WTC11 (cell line): Measurements from ENCODE around the gene ECM1. TPM values are rescaled to one million over a fixed set of nuclear protein-coding genes. Genes with fewer than 3 reads are reported as not detected.

ENCODE experiments used
- ATAC-seq: fragments of 200-7000 bp; cut with Tn5 transposase; 2 replicates; pipeline ENCODE4 v1.10.0; 2021; ENCODE audit warnings: mild to moderate bottlenecking, moderate library complexity
- CTCF ChIA-PET: fragments of 300-600 bp; sonication (Branson Sonifier 250); formaldehyde crosslinking; loops from one replicate; lab custom pipeline; 2021; ENCODE audit warnings: antibody characterized with exemption; lab: Charles Lee
- POLR2A ChIA-PET: fragments of 350-600 bp; sonication (Branson Sonifier 250); formaldehyde crosslinking; loops from one replicate; lab custom pipeline; 2021; ENCODE audit warnings: antibody characterized with exemption; lab: Charles Lee
- DNase-seq: peaks from one replicate; pipeline ENCODE4 v3.0.0; 2021; ENCODE audit warnings: low spot score
- H3K27ac Mint-ChIP-seq: 2 replicates; pipeline ENCODE4 v1.8.0; 2021; ENCODE audit warnings: mixed read lengths
- H3K27me3 Mint-ChIP-seq: 2 replicates; pipeline ENCODE4 v1.8.0; 2021; ENCODE audit warnings: low read depth, mild to moderate bottlenecking, moderate library complexity, mixed read lengths
- H3K36me3 Mint-ChIP-seq: 2 replicates; pipeline ENCODE4 v1.8.0; 2021; ENCODE audit warnings: mixed read lengths
- H3K4me1 Mint-ChIP-seq: 2 replicates; pipeline ENCODE4 v1.8.0; 2022; ENCODE audit warnings: mixed read lengths
- H3K4me3 Mint-ChIP-seq: 2 replicates; pipeline ENCODE4 v1.8.0; 2021; ENCODE audit warnings: mild to moderate bottlenecking, moderate library complexity, mixed read lengths
- H3K9me3 Mint-ChIP-seq: 2 replicates; pipeline ENCODE4 v1.8.0; 2021; ENCODE audit warnings: mixed read lengths
- CBFB ChIP-seq: sonication (generic); formaldehyde crosslinking; IDR thresholded peaks from 2 replicates; pipeline ENCODE4 v1.8.1; 2022; ENCODE audit warnings: mild to moderate bottlenecking, low read depth, missing genetic modification reagents
- CREB1 ChIP-seq: sonication (generic); formaldehyde crosslinking; IDR thresholded peaks from 2 replicates; pipeline ENCODE4 v1.8.0; 2023; ENCODE audit warnings: mild to moderate bottlenecking, missing genetic modification reagents
- CREM ChIP-seq: sonication (generic); formaldehyde crosslinking; IDR thresholded peaks from 2 replicates; pipeline ENCODE4 v1.8.1; 2022; ENCODE audit warnings: mild to moderate bottlenecking, missing genetic modification reagents, moderate library complexity
- E2F1 ChIP-seq: sonication (generic); formaldehyde crosslinking; IDR thresholded peaks from 2 replicates; pipeline ENCODE4 v1.8.0; 2022; ENCODE audit warnings: mild to moderate bottlenecking, missing genetic modification reagents
- ETV6 ChIP-seq: sonication (generic); formaldehyde crosslinking; IDR thresholded peaks from 2 replicates; pipeline ENCODE4 v1.8.1; 2022; ENCODE audit warnings: mild to moderate bottlenecking, missing genetic modification reagents
- FOXP1 ChIP-seq: sonication (generic); formaldehyde crosslinking; IDR thresholded peaks from 2 replicates; pipeline ENCODE4 v1.8.0; 2022; ENCODE audit warnings: missing genetic modification reagents, mild to moderate bottlenecking, moderate library complexity, borderline replicate concordance
- GABPB1 ChIP-seq: sonication (generic); formaldehyde crosslinking; IDR thresholded peaks from 2 replicates; pipeline ENCODE4 v1.8.1; 2023; ENCODE audit warnings: mild to moderate bottlenecking, missing genetic modification reagents
- HMGA2 ChIP-seq: fragments of 250-450 bp; sonication (Bioruptor Pico); IDR thresholded peaks from 2 replicates; pipeline ENCODE4 v1.4.0; 2021; ENCODE audit warnings: mild to moderate bottlenecking, moderate library complexity
- KAT7 ChIP-seq: sonication (generic); formaldehyde crosslinking; IDR thresholded peaks from 2 replicates; pipeline ENCODE4 v1.8.1; 2023; ENCODE audit warnings: missing genetic modification reagents, mild to moderate bottlenecking, borderline replicate concordance
- NFATC4 ChIP-seq: fragments of 250-450 bp; sonication (Bioruptor Pico); IDR thresholded peaks from 2 replicates; pipeline ENCODE4 v1.9.0; 2021; ENCODE audit warnings: mild to moderate bottlenecking
- PRDM15 ChIP-seq: sonication (generic); formaldehyde crosslinking; IDR thresholded peaks from 2 replicates; pipeline ENCODE4 v1.8.0; 2022; ENCODE audit warnings: missing genetic modification reagents
- PRRX2 ChIP-seq: fragments of 250-450 bp; sonication (Bioruptor Pico); IDR thresholded peaks from 2 replicates; pipeline ENCODE4 v1.8.0; 2021; ENCODE audit warnings: mild to moderate bottlenecking
- RORB ChIP-seq: fragments of 250-450 bp; sonication (Bioruptor Pico); IDR thresholded peaks from 2 replicates; pipeline ENCODE4 v1.9.0; 2021; ENCODE audit warnings: mild to moderate bottlenecking
- SMAD4 ChIP-seq: sonication (generic); formaldehyde crosslinking; IDR thresholded peaks from 2 replicates; pipeline ENCODE4 v1.8.0; 2022; ENCODE audit warnings: mild to moderate bottlenecking, missing genetic modification reagents
- SOX15 ChIP-seq: fragments of 250-450 bp; sonication (Bioruptor Pico); IDR thresholded peaks from 2 replicates; pipeline ENCODE4 v1.9.0; 2021; ENCODE audit warnings: mild to moderate bottlenecking
- TP53 ChIP-seq: sonication (generic); formaldehyde crosslinking; IDR thresholded peaks from 2 replicates; pipeline ENCODE4 v1.8.1; 2023; ENCODE audit warnings: mild to moderate bottlenecking, missing genetic modification reagents
- USF2 ChIP-seq: sonication (generic); formaldehyde crosslinking; IDR thresholded peaks from 2 replicates; pipeline ENCODE4 v1.8.1; 2023; ENCODE audit warnings: mild to moderate bottlenecking, missing genetic modification reagents, moderate library complexity
- ZBTB43 ChIP-seq: sonication (generic); formaldehyde crosslinking; IDR thresholded peaks from 2 replicates; pipeline ENCODE4 v1.8.1; 2023; ENCODE audit warnings: mild to moderate bottlenecking, missing genetic modification reagents
- ZNF317 ChIP-seq: sonication (generic); formaldehyde crosslinking; IDR thresholded peaks from 2 replicates; pipeline ENCODE4 v1.8.1; 2023; ENCODE audit warnings: low read depth, mild to moderate bottlenecking, moderate library complexity, missing genetic modification reagents, borderline replicate concordance
- ZNF416 ChIP-seq: fragments of 250-450 bp; sonication (Bioruptor Pico); IDR thresholded peaks from 2 replicates; pipeline ENCODE4 v1.9.0; 2021; ENCODE audit warnings: mild to moderate bottlenecking, inconsistent platforms
- total RNA-seq: library from RNA; stranded (reverse); gene quantifications from 3 replicates; pipeline ENCODE4 v1.2.3, GENCODE V29; 2021
- TF ChIP-seq, protein P1 (sequence below): sonication (generic); formaldehyde crosslinking; IDR thresholded peaks from 2 replicates; pipeline ENCODE4 v1.8.1; 2023; ENCODE audit warnings: mild to moderate bottlenecking, missing genetic modification reagents, moderate library complexity

ECM1 gene
- total RNA-seq, 1 experiment from 2014 or later, result 1.6 TPM

GRCh38 chr1:150532860-150533259 is 25.0 kb downstream of the ECM1 start:
- POLR2A ChIA-PET, result interaction anchor here (0.9 kb wide), 1 partner anchor 45 kb away, joined by 3 read pairs; the partner anchor contains the start of gene TARS2
- Mint-ChIP-seq H3K9me3 (no peaks in the 10 kb centered on the region), H3K36me3 (no peaks in the 10 kb centered on the region), H3K27me3 (no peaks in the 10 kb centered on the region), H3K27ac (no peak overlapping the region), H3K4me3 (no peak overlapping the region), H3K4me1 (peaks cover 8% of the 10 kb centered on the region)
- DNase-seq (no peak), ATAC-seq (no peak)
- CTCF ChIA-PET, result interaction anchor here (0.6 to 8.6 kb wide), 32 partner anchors 9 to 473 kb away, joined by 3 to 144 read pairs (median 4); partner anchors contain the start of genes ADAMTSL4, CA14, ENSA and FALEC
- no peak for TF ChIP-seq CREM (CRISPR knock-in tag)
- no peak for TF ChIP-seq ZNF416 (CRISPR knock-in tag)
- TF ChIP-seq TP53 (CRISPR knock-in tag), result no peak
- no peak for TF ChIP-seq ETV6
- TF ChIP-seq SMAD4, result no peak
- no peak for TF ChIP-seq FOXP1 (CRISPR knock-in tag)
- TF ChIP-seq CREB1, result no peak
- no peak for TF ChIP-seq PRRX2 (CRISPR knock-in tag)
- no peak for TF ChIP-seq SOX15 (CRISPR knock-in tag)
- TF ChIP-seq, protein P1, sequence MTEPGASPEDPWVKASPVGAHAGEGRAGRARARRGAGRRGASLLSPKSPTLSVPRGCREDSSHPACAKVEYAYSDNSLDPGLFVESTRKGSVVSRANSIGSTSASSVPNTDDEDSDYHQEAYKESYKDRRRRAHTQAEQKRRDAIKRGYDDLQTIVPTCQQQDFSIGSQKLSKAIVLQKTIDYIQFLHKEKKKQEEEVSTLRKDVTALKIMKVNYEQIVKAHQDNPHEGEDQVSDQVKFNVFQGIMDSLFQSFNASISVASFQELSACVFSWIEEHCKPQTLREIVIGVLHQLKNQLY (CRISPR knock-in tag), result no peak
- TF ChIP-seq CBFB (CRISPR knock-in tag), result no peak
- TF ChIP-seq HMGA2 (CRISPR knock-in tag), result no peak
- no peak for TF ChIP-seq ZNF317 (CRISPR knock-in tag)
- no peak for TF ChIP-seq NFATC4 (CRISPR knock-in tag)
- no peak for TF ChIP-seq RORB (CRISPR knock-in tag)
- no peak for TF ChIP-seq PRDM15 (CRISPR knock-in tag)

- ATAC-seq (no peak), DNase-seq (no peak)
- ChIA-PET POLR2A (no interaction called here), CTCF (interaction anchor here (1.5 to 8.6 kb wide), 5 partner anchors 10 to 48 kb away, joined by 3 to 144 read pairs (median 124); partner anchors contain the start of genes ADAMTSL4 and FALEC)
- peaks cover 19% of the 10 kb centered on the region for H3K4me1 Mint-ChIP-seq
- no peaks in the 10 kb centered on the region for H3K36me3 Mint-ChIP-seq
- H3K27ac Mint-ChIP-seq, result no peak overlapping the region
- H3K4me3 Mint-ChIP-seq, result no peak overlapping the region
- H3K27me3 Mint-ChIP-seq, result no peaks in the 10 kb centered on the region
- no peaks in the 10 kb centered on the region for H3K9me3 Mint-ChIP-seq
- no peak for TF ChIP-seq E2F1 (CRISPR knock-in tag)
- TF ChIP-seq KAT7 (CRISPR knock-in tag), result no peak
- no peak for TF ChIP-seq ETV6
- TF ChIP-seq CREM (CRISPR knock-in tag), result no peak
- no peak for TF ChIP-seq ZBTB43 (CRISPR knock-in tag)
- TF ChIP-seq USF2 (CRISPR knock-in tag), result no peak
- no peak for TF ChIP-seq GABPB1 (CRISPR knock-in tag)
Observed at GRCh38 chr1:150534002-150534401, 26.1 kb downstream of the ECM1 start.
